HCT116 (cell line): ENCODE results near the gene SEPTIN12. TPM values are rescaled to one million over a fixed set of nuclear protein-coding genes. Genes with fewer than 3 reads are reported as not detected.

ENCODE experiments used
- ATAC-seq: fragments of 200-7000 bp; cut with Tn5 transposase; 2 replicates; pipeline ENCODE4 v1.9.1; 2020; ENCODE audit warnings: mild to moderate bottlenecking, moderate library complexity
- BruUV-seq: library from RNA; stranded (reverse); fragments of 400-500 nt; replicated peaks from 2 replicates; lab custom pipeline; 2021; lab: Mats Ljungman, UMichigan
- CTCF ChIA-PET: fragments of 300-600 bp; sonication (Branson Sonifier 250); formaldehyde crosslinking; loops from one replicate; lab custom pipeline; 2021; ENCODE audit warnings: antibody characterized with exemption; lab: Charles Lee
- POLR2A ChIA-PET: fragments of 300-600, 350-600 bp; sonication (Branson Sonifier 250); formaldehyde crosslinking; loops from one replicate; lab custom pipeline; 2021; ENCODE audit warnings: antibody characterized with exemption; lab: Charles Lee
- RAD21 ChIA-PET, 2 experiments: fragments of 300-600 bp; sonication (Branson Sonifier 250); formaldehyde crosslinking; loops; one replicate each; lab custom pipeline; 2023; ENCODE audit warnings: low total read pairs in 2 of 2; ENCODE audit not compliant: uncharacterized antibody in 2 of 2, unreplicated experiment in 2 of 2, low non-redundant PET in 1 of 2; lab: Charles Lee
- DNase-seq: peaks from one replicate; pipeline ENCODE4 v3.0.0-alpha.2; 2010; ENCODE audit warnings: low read depth, low spot score
- H2AFZ ChIP-seq: fragments of 200-600 bp; shearing (Covaris generic), sonication (generic); 2 replicates; pipeline ENCODE4 v1.6.1; 2017; ENCODE audit warnings: low read depth, mixed run types, mixed read lengths, antibody characterized with exemption, low read length; ENCODE audit not compliant: poor library complexity, severe bottlenecking
- H3K27ac ChIP-seq: 2 replicates; pipeline ENCODE4 v1.5.1; 2012; ENCODE audit warnings: low read depth, low read length
- H3K27me3 ChIP-seq: fragments of 200-600 bp; sonication (generic); 2 replicates; pipeline ENCODE4 v1.6.1; 2016; ENCODE audit warnings: mixed run types, low read length, mixed read lengths; ENCODE audit not compliant: insufficient read depth
- H3K36me3 ChIP-seq, 2 experiments: fragments of 200-500 bp in 1 of 2; fragments of 200-600 bp in 1 of 2; sonication (Bioruptor generic) in 1 of 2; sonication (generic) in 1 of 2; 2 replicates each; pipeline versions ENCODE4 v1.5.1 to v1.6.1; 2014 to 2016; ENCODE audit warnings: low read length in 2 of 2, inconsistent platforms in 1 of 2, mixed read lengths in 1 of 2, mixed run types in 1 of 2; ENCODE audit not compliant: insufficient read depth in 2 of 2, control insufficient read depth in 1 of 2
- H3K4me1 ChIP-seq, 2 experiments: fragments of 200-600 bp in 1 of 2; sonication (generic) in 1 of 2; 2 replicates each; pipeline versions ENCODE4 v1.5.1 to v1.6.1; 2012 to 2017; ENCODE audit warnings: low read length in 2 of 2, inconsistent platforms in 1 of 2, mild to moderate bottlenecking in 1 of 2, mixed read lengths in 1 of 2, mixed run types in 1 of 2, moderate library complexity in 1 of 2; ENCODE audit not compliant: insufficient read depth in 2 of 2, control insufficient read depth in 1 of 2
- H3K4me2 ChIP-seq: fragments of 200-600 bp; sonication (generic); 2 replicates; pipeline ENCODE4 v1.6.1; 2017; ENCODE audit warnings: mixed run types, low read length, mixed read lengths
- H3K4me3 ChIP-seq, 2 experiments: fragments of 200-600 bp in 1 of 2; sonication (generic) in 1 of 2; replicated peaks in 1 of 2; 2 replicates each; pipeline ENCODE4 v1.5.1; 2011 to 2016; ENCODE audit warnings: low read length in 2 of 2, control low read depth in 1 of 2, low read depth in 1 of 2, mild to moderate bottlenecking in 1 of 2, mixed read lengths in 1 of 2, mixed run types in 1 of 2
- H3K79me2 ChIP-seq: fragments of 200-600 bp; sonication (generic); 2 replicates; pipeline ENCODE4 v1.6.1; 2017; ENCODE audit warnings: mild to moderate bottlenecking, mixed run types, low read length, moderate library complexity, mixed read lengths; ENCODE audit not compliant: insufficient read depth
- H3K9ac ChIP-seq: fragments of 200-600 bp; sonication (generic); 2 replicates; pipeline ENCODE4 v1.6.1; 2016; ENCODE audit warnings: low read length, mixed read lengths
- H3K9me2 ChIP-seq: fragments of 200-600 bp; sonication (generic), shearing (Covaris generic); 2 replicates; pipeline ENCODE4 v1.6.1; 2017; ENCODE audit warnings: mixed run types, mild to moderate bottlenecking, moderate library complexity; ENCODE audit not compliant: insufficient read depth
- H3K9me3 ChIP-seq, 2 experiments: fragments of 200-500 bp in 1 of 2; fragments of 200-600 bp in 1 of 2; sonication (Bioruptor generic) in 1 of 2; sonication (generic) in 1 of 2; 2 replicates each; pipeline ENCODE4 v1.6.1; 2014 to 2017; ENCODE audit warnings: low read length in 2 of 2, mixed read lengths in 2 of 2, inconsistent platforms in 1 of 2, low read depth in 1 of 2, mild to moderate bottlenecking in 1 of 2, mixed run types in 1 of 2, moderate library complexity in 1 of 2; ENCODE audit not compliant: control insufficient read depth in 1 of 2, insufficient read depth in 1 of 2
- H4K20me1 ChIP-seq: fragments of 200-600 bp; sonication (generic), shearing (Covaris generic); 2 replicates; pipeline ENCODE4 v1.6.1; 2017; ENCODE audit warnings: mixed run types, mild to moderate bottlenecking, moderate library complexity; ENCODE audit not compliant: insufficient read depth
- CBX3 ChIP-seq: IDR thresholded peaks from 2 replicates; pipeline ENCODE4 v1.6.1; 2012; ENCODE audit warnings: low read depth
- CEBPB ChIP-seq: IDR thresholded peaks from 2 replicates; pipeline ENCODE4 v1.6.1; 2012; ENCODE audit warnings: low read depth
- ELF1 ChIP-seq: IDR thresholded peaks from 2 replicates; pipeline ENCODE4 v1.6.1; 2012; ENCODE audit warnings: low read depth, borderline replicate concordance
- EZH2phosphoT487 ChIP-seq: fragments of 200-600 bp; IDR thresholded peaks from 2 replicates; pipeline ENCODE4 v1.6.1; 2018; ENCODE audit warnings: antibody characterized with exemption, borderline replicate concordance
- JUND ChIP-seq: IDR thresholded peaks from 2 replicates; pipeline ENCODE4 v1.6.1; 2012
- POLR2A ChIP-seq: IDR thresholded peaks from 2 replicates; pipeline ENCODE4 v1.7.0; 2011; ENCODE audit warnings: borderline replicate concordance; ENCODE audit not compliant: insufficient read depth, insufficient read length; ENCODE audit errors: extremely low read depth
- POLR2AphosphoS5 ChIP-seq: IDR thresholded peaks from 2 replicates; pipeline ENCODE4 v1.6.1; 2011; ENCODE audit warnings: mild to moderate bottlenecking, low read depth, low read length, moderate library complexity
- REST ChIP-seq: IDR thresholded peaks from 2 replicates; pipeline ENCODE4 v1.6.1; 2012; ENCODE audit warnings: low read depth
- SIN3A ChIP-seq: IDR thresholded peaks from 2 replicates; pipeline ENCODE4 v1.6.1; 2012; ENCODE audit warnings: low read depth
- SRF ChIP-seq: IDR thresholded peaks from 2 replicates; pipeline ENCODE4 v1.6.1; 2012; ENCODE audit warnings: low read depth
- TCF7L2 ChIP-seq: IDR thresholded peaks from 2 replicates; pipeline ENCODE4 v1.7.0; 2011; ENCODE audit warnings: borderline replicate concordance, inconsistent platforms; ENCODE audit not compliant: insufficient read depth, insufficient read length; ENCODE audit errors: extremely low read depth
- YY1 ChIP-seq: IDR thresholded peaks from 2 replicates; pipeline ENCODE4 v1.6.1; 2011; ENCODE audit warnings: low read length, low read depth, moderate library complexity, mild to moderate bottlenecking; ENCODE audit not compliant: insufficient replicate concordance; ENCODE audit errors: extremely low read depth
- ZFX ChIP-seq: fragments of 450-650 bp; IDR thresholded peaks from 2 replicates; pipeline ENCODE4 v1.6.1; 2017
- ZNF274 ChIP-seq: fragments of 200-500 bp; sonication (Bioruptor generic); IDR thresholded peaks from 2 replicates; pipeline ENCODE4 v1.6.1; 2014; ENCODE audit warnings: mild to moderate bottlenecking, low read depth, low read length, inconsistent platforms
- intact Hi-C: fragments of 100-400 bp; cut with micrococcal nuclease; formaldehyde crosslinking; loops from 2 replicates; pipeline ENCODE4 v1.10.0; 2022
- total RNA-seq: library from RNA; stranded (reverse); gene quantifications from one replicate; pipeline ENCODE4 v1.2.1, GENCODE V29; 2021; ENCODE audit not compliant: unreplicated experiment
- TF ChIP-seq, protein P1 (sequence below): IDR thresholded peaks from 2 replicates; pipeline ENCODE4 v1.6.1; 2012
- TF ChIP-seq, protein P2 (sequence below), 3 experiments: fragments of 200-600 bp in 1 of 3; sonication (generic) in 1 of 3; IDR thresholded peaks in 2 of 3; conservative IDR thresholded peaks in 1 of 3; 2 replicates each; pipeline ENCODE4 v1.5.1; 2012 to 2017; ENCODE audit warnings: low read depth in 2 of 3, low read length in 2 of 3, antibody characterized with exemption in 1 of 3, borderline replicate concordance in 1 of 3, control low read depth in 1 of 3, mild to moderate bottlenecking in 1 of 3, mixed read lengths in 1 of 3, mixed run types in 1 of 3, moderate library complexity in 1 of 3; ENCODE audit not compliant: insufficient read depth in 1 of 3

Gene SEPTIN12
- total RNA-seq, 1 experiment from 2014 or later, result not detected

DNA sequence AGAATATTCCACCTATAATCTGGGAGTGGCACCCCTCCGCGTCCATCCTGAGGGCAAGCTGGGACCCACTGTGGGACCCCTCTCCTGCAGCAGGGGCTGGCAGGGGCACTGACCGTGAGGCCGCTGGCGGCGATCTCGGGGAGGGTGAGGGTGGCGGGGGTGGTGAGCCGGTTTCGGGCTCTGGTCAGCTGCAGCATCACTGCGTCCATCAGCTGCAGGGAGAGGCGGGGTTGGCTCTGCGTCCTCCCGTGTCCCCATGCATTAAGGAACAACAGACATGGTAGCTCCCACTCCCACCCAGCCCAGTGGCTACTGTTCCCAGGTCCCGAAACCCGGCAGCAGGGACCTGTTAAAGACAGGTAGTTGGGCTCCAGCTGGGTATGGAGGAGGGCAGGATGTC is 10.3 kb upstream of the SEPTIN12 start:
- no peak for ATAC-seq
- Histone ChIP-seq H3K27ac (no peak overlapping the region), H4K20me1 (no peaks in the 10 kb centered on the region), H3K4me1 (peaks cover 15 to 18% of the 10 kb centered on the region in 2 experiments), H3K4me3 (no peak overlapping the region), H3K9ac (no peak overlapping the region), H3K36me3 (no peaks in the 10 kb centered on the region), H3K9me2 (no peaks in the 10 kb centered on the region), H3K27me3 (no peaks in the 10 kb centered on the region), H3K79me2 (no peaks in the 10 kb centered on the region), H3K9me3 (no peaks in the 10 kb centered on the region), H3K4me2 (no peak overlapping the region), H2AFZ (no peak overlapping the region)
- ChIA-PET RAD21 (no interaction called here), CTCF (no interaction called here), POLR2A (no interaction called here)
- intact Hi-C loops, result no loop called here
- no TSS peak for BruUV-seq
- TF ChIP-seq, protein P1, sequence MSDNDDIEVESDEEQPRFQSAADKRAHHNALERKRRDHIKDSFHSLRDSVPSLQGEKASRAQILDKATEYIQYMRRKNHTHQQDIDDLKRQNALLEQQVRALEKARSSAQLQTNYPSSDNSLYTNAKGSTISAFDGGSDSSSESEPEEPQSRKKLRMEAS, result no peak
- TF ChIP-seq, protein P2, sequence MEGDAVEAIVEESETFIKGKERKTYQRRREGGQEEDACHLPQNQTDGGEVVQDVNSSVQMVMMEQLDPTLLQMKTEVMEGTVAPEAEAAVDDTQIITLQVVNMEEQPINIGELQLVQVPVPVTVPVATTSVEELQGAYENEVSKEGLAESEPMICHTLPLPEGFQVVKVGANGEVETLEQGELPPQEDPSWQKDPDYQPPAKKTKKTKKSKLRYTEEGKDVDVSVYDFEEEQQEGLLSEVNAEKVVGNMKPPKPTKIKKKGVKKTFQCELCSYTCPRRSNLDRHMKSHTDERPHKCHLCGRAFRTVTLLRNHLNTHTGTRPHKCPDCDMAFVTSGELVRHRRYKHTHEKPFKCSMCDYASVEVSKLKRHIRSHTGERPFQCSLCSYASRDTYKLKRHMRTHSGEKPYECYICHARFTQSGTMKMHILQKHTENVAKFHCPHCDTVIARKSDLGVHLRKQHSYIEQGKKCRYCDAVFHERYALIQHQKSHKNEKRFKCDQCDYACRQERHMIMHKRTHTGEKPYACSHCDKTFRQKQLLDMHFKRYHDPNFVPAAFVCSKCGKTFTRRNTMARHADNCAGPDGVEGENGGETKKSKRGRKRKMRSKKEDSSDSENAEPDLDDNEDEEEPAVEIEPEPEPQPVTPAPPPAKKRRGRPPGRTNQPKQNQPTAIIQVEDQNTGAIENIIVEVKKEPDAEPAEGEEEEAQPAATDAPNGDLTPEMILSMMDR (IDR thresholded peaks at IDR 0.05 in 2 of 3, conservative IDR thresholded peaks at IDR 0.05 in 1 of 3; ENCODE audit: borderline replicate concordance in 1 of 3, insufficient read depth in 1 of 3, low read depth in 2 of 3, low read length in 2 of 3), result no peak
- TF ChIP-seq ZNF274 (no peak), POLR2AphosphoS5 (no peak)
- DNase-seq, result no peak

DNA sequence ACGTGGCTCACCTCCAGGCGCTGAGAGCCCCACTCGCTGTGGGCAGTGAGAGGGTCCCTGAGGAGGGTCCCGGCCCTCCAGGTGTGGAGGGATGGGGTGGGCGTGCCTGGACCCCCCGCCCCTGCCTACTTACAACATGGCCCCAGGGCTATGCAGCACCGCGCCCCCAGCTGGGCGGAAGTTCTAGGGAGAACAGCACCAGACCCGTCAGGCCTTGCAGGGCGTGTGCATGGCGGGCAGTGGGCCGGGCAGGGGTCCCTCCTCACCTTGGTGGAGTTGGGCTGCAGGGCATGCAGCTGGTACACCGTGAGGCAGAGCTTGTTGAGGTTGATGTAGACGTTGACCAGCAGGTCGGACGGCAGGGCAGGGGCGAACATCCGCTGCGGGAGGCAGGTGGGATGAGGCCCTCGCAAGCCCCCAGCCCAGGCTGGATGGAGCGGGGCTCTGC is 9.7 kb upstream of the SEPTIN12 start:
- H3K79me2 ChIP-seq, result no peaks in the 10 kb centered on the region
- no TSS peak for BruUV-seq
- no peaks in the 10 kb centered on the region for H4K20me1 ChIP-seq
- RAD21 ChIA-PET, result no interaction called here
- DNase-seq (no peak), ATAC-seq (no peak)
- no peaks in the 10 kb centered on the region for H3K9me2 ChIP-seq
- peaks cover 10 to 12% of the 10 kb centered on the region in 2 experiments for H3K4me1 ChIP-seq
- TF ChIP-seq YY1 (no peak), SIN3A (no peak), POLR2A (no peak), ZFX (no peak), CEBPB (no peak), CBX3 (no peak), POLR2AphosphoS5 (no peak), SRF (no peak), JUND (no peak), ELF1 (no peak), TCF7L2 (no peak), REST (no peak), EZH2phosphoT487 (no peak)
- TF ChIP-seq, protein P1, result no peak
- no peaks in the 10 kb centered on the region for H3K36me3 ChIP-seq
- no peaks in the 10 kb centered on the region for H3K9me3 ChIP-seq
- no peak overlapping the region for H3K4me3 ChIP-seq
- H2AFZ ChIP-seq, result no peak overlapping the region
- intact Hi-C loops, result no loop called here
- POLR2A ChIA-PET, result no interaction called here
- H3K27ac ChIP-seq, result no peak overlapping the region
- no peak overlapping the region for H3K4me2 ChIP-seq
- H3K9ac ChIP-seq, result no peak overlapping the region
- H3K27me3 ChIP-seq, result no peaks in the 10 kb centered on the region
- CTCF ChIA-PET, result no interaction called here
